SU-DHL-6 (cell line): Measurements from ENCODE around the gene PRND.

ENCODE experiments used
- EZH2phosphoT487 ChIP-seq: fragments of 200-600 bp; sonication (generic), shearing (Covaris generic); conservative IDR thresholded peaks from 2 replicates; pipeline ENCODE4 v1.6.1; 2018; ENCODE audit warnings: mild to moderate bottlenecking, antibody characterized with exemption, low read length, moderate library complexity, mixed read lengths
- TF ChIP-seq, protein P1 (sequence below): fragments of 200-600 bp; sonication (generic); IDR thresholded peaks from one replicate; pipeline ENCODE4 v1.5.1; 2017; ENCODE audit warnings: antibody characterized with exemption, mild to moderate bottlenecking, low read length, moderate library complexity; ENCODE audit not compliant: insufficient read depth, poor library complexity, severe bottlenecking

- TF ChIP-seq, protein P1, sequence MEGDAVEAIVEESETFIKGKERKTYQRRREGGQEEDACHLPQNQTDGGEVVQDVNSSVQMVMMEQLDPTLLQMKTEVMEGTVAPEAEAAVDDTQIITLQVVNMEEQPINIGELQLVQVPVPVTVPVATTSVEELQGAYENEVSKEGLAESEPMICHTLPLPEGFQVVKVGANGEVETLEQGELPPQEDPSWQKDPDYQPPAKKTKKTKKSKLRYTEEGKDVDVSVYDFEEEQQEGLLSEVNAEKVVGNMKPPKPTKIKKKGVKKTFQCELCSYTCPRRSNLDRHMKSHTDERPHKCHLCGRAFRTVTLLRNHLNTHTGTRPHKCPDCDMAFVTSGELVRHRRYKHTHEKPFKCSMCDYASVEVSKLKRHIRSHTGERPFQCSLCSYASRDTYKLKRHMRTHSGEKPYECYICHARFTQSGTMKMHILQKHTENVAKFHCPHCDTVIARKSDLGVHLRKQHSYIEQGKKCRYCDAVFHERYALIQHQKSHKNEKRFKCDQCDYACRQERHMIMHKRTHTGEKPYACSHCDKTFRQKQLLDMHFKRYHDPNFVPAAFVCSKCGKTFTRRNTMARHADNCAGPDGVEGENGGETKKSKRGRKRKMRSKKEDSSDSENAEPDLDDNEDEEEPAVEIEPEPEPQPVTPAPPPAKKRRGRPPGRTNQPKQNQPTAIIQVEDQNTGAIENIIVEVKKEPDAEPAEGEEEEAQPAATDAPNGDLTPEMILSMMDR, result no peak
- TF ChIP-seq EZH2phosphoT487, result no peak
These were observed 47.0 kb upstream of the PRND start for GRCh38 chr20:4674672-4675071.
